Endothelial cell of umbilical vein (primary cell): ENCODE measurements around the gene PCDHB16.
"Not testable (repeated sequence)": the region's sequence is repeated elsewhere in the genome, so short reads cannot be mapped to it uniquely, and the experiment has no call there.

Experiments used
- CTCF ChIP-seq, 2 donors: IDR thresholded peaks; 1 replicate in 1 of 2; 2 replicates in 1 of 2; pipeline ENCODE4 v1.5.1; 2011; ENCODE audit warnings: low read length in 2 of 2, mild to moderate bottlenecking in 2 of 2, moderate library complexity in 2 of 2, control low read depth in 1 of 2, inconsistent platforms in 1 of 2, low read depth in 1 of 2; ENCODE audit not compliant: insufficient read depth in 1 of 2; ENCODE audit errors: extremely low read depth in 1 of 2
- EZH2 ChIP-seq: IDR thresholded peaks from 2 replicates; pipeline ENCODE4 v1.6.1; 2012; ENCODE audit warnings: borderline replicate concordance, low read depth, mild to moderate bottlenecking, moderate library complexity, low read length, inconsistent platforms; ENCODE audit not compliant: severe bottlenecking
- GATA2 ChIP-seq: IDR thresholded peaks from 2 replicates; pipeline ENCODE4 v1.7.0; 2011; ENCODE audit warnings: low read depth, mild to moderate bottlenecking, moderate library complexity, mixed read lengths, low read length; ENCODE audit not compliant: insufficient read length, insufficient read depth
- JUN ChIP-seq: IDR thresholded peaks from 2 replicates; pipeline ENCODE4 v1.6.1; 2011; ENCODE audit warnings: borderline replicate concordance, low read depth; ENCODE audit not compliant: insufficient read length, insufficient read depth
- MAX ChIP-seq: IDR thresholded peaks from 2 replicates; pipeline ENCODE4 v1.6.1; 2011; ENCODE audit not compliant: insufficient read depth, insufficient read length
- POLR2A ChIP-seq: IDR thresholded peaks from 2 replicates; pipeline ENCODE4 v1.6.1; 2012; ENCODE audit warnings: low read depth, mild to moderate bottlenecking, control low read depth, low read length
- POLR2AphosphoS5 ChIP-seq: IDR thresholded peaks from 2 replicates; pipeline ENCODE4 v1.6.1; 2012; ENCODE audit warnings: low read depth, mild to moderate bottlenecking, control low read depth, low read length, moderate library complexity; ENCODE audit not compliant: insufficient read depth

GRCh38 chr5:141179371-141179770 is 2.8 kb upstream of the PCDHB16 start:
- not testable (repeated sequence) for TF ChIP-seq POLR2A; CTCF (IDR thresholded peaks at IDR 0.05; ENCODE audit: extremely low read depth in 1 of 2, insufficient read depth in 1 of 2, low read depth in 1 of 2, low read length in 2 of 2); MAX; POLR2AphosphoS5; EZH2; GATA2; JUN
